HCT116 (cell line): Measurements from ENCODE around the gene PDLIM5.

Experiments used
- CEBPB ChIP-seq: IDR thresholded peaks from 2 replicates; pipeline ENCODE4 v1.6.1; 2012; ENCODE audit warnings: low read depth
- EGR1 ChIP-seq: IDR thresholded peaks from 2 replicates; pipeline ENCODE4 v1.6.1; 2012; ENCODE audit warnings: low read depth
- ELF1 ChIP-seq: IDR thresholded peaks from 2 replicates; pipeline ENCODE4 v1.6.1; 2012; ENCODE audit warnings: low read depth, borderline replicate concordance
- EZH2 ChIP-seq: fragments of 200-600 bp; sonication (generic); IDR thresholded peaks from 2 replicates; pipeline ENCODE4 v1.6.1; 2017; ENCODE audit warnings: antibody characterized with exemption, mixed run types
- EZH2phosphoT487 ChIP-seq: fragments of 200-600 bp; IDR thresholded peaks from 2 replicates; pipeline ENCODE4 v1.6.1; 2018; ENCODE audit warnings: antibody characterized with exemption, borderline replicate concordance
- POLR2A ChIP-seq: IDR thresholded peaks from 2 replicates; pipeline ENCODE4 v1.7.0; 2011; ENCODE audit warnings: borderline replicate concordance; ENCODE audit not compliant: insufficient read depth, insufficient read length; ENCODE audit errors: extremely low read depth
- POLR2AphosphoS5 ChIP-seq: IDR thresholded peaks from 2 replicates; pipeline ENCODE4 v1.6.1; 2011; ENCODE audit warnings: mild to moderate bottlenecking, low read depth, low read length, moderate library complexity
- TF ChIP-seq, protein P1 (sequence below), 3 experiments: fragments of 200-600 bp in 1 of 3; sonication (generic) in 1 of 3; IDR thresholded peaks in 2 of 3; conservative IDR thresholded peaks in 1 of 3; 2 replicates each; pipeline ENCODE4 v1.5.1; 2012 to 2017; ENCODE audit warnings: low read depth in 2 of 3, low read length in 2 of 3, antibody characterized with exemption in 1 of 3, borderline replicate concordance in 1 of 3, control low read depth in 1 of 3, mild to moderate bottlenecking in 1 of 3, mixed read lengths in 1 of 3, mixed run types in 1 of 3, moderate library complexity in 1 of 3; ENCODE audit not compliant: insufficient read depth in 1 of 3
- TF ChIP-seq, protein P2 (sequence below): IDR thresholded peaks from 2 replicates; pipeline ENCODE4 v1.6.1; 2012

DNA sequence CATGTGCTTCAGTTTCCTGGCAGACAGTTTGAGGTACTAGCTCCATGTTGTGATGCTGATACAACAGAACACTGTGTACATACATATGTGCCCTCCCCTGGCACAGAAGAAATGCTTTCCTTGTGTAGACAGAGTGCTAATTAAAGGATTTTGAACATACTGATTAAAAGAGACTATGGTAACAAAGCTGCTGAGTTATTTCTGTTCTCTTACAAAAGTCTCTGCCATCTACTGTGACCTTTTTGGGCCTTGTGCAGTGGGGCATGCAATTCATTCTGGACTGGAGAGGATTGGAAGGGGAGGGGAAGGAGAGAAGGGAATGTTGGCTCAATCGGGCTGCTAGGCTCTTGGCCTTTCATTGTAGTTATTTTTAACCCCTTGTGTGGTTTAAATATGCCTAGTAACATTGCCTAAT lies 6.0 kb downstream of the PDLIM5 start:
- no peak for TF ChIP-seq POLR2AphosphoS5
- TF ChIP-seq, protein P1, sequence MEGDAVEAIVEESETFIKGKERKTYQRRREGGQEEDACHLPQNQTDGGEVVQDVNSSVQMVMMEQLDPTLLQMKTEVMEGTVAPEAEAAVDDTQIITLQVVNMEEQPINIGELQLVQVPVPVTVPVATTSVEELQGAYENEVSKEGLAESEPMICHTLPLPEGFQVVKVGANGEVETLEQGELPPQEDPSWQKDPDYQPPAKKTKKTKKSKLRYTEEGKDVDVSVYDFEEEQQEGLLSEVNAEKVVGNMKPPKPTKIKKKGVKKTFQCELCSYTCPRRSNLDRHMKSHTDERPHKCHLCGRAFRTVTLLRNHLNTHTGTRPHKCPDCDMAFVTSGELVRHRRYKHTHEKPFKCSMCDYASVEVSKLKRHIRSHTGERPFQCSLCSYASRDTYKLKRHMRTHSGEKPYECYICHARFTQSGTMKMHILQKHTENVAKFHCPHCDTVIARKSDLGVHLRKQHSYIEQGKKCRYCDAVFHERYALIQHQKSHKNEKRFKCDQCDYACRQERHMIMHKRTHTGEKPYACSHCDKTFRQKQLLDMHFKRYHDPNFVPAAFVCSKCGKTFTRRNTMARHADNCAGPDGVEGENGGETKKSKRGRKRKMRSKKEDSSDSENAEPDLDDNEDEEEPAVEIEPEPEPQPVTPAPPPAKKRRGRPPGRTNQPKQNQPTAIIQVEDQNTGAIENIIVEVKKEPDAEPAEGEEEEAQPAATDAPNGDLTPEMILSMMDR (IDR thresholded peaks at IDR 0.05 in 2 of 3, conservative IDR thresholded peaks at IDR 0.05 in 1 of 3; ENCODE audit: borderline replicate concordance in 1 of 3, insufficient read depth in 1 of 3, low read depth in 2 of 3, low read length in 2 of 3) = no peak
- no peak for TF ChIP-seq POLR2A
- no peak for TF ChIP-seq ELF1
- TF ChIP-seq EZH2 = no peak
- TF ChIP-seq, protein P2, sequence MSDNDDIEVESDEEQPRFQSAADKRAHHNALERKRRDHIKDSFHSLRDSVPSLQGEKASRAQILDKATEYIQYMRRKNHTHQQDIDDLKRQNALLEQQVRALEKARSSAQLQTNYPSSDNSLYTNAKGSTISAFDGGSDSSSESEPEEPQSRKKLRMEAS = no peak
- no peak for TF ChIP-seq EZH2phosphoT487
- TF ChIP-seq CEBPB = no peak
- TF ChIP-seq EGR1 = no peak
